22Rv1 (cell line): ENCODE data around the gene DUSP21.

Experiments
- ZFX ChIP-seq: fragments of 450-650 bp; IDR thresholded peaks from 2 replicates; pipeline ENCODE4 v1.6.1; 2017; ENCODE audit warnings: antibody characterized with exemption, borderline replicate concordance
- TF ChIP-seq, protein P1 (sequence below): fragments of 450-650 bp; IDR thresholded peaks from 2 replicates; pipeline ENCODE4 v1.5.1; 2017; ENCODE audit warnings: mild to moderate bottlenecking

DNA sequence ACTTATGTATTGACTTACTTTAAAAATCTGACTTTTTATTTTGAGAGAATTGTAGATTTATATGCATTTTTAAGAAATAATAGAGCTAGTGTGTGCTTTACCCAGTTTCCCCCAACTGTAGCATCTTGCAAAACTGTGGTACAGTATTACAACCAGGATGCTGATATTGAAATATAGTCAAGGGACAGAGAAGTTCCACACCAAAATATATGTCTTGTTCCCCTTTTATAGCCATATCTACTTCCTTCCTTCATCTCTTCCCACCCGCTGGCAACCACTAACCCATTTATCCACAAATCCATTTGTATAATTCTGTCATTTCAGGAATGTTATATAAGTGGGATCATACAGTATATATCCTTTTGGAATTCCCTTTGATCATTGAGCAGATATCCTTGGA lies 46.0 kb downstream of the DUSP21 start:
- TF ChIP-seq, protein P1, sequence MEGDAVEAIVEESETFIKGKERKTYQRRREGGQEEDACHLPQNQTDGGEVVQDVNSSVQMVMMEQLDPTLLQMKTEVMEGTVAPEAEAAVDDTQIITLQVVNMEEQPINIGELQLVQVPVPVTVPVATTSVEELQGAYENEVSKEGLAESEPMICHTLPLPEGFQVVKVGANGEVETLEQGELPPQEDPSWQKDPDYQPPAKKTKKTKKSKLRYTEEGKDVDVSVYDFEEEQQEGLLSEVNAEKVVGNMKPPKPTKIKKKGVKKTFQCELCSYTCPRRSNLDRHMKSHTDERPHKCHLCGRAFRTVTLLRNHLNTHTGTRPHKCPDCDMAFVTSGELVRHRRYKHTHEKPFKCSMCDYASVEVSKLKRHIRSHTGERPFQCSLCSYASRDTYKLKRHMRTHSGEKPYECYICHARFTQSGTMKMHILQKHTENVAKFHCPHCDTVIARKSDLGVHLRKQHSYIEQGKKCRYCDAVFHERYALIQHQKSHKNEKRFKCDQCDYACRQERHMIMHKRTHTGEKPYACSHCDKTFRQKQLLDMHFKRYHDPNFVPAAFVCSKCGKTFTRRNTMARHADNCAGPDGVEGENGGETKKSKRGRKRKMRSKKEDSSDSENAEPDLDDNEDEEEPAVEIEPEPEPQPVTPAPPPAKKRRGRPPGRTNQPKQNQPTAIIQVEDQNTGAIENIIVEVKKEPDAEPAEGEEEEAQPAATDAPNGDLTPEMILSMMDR = no peak
- no peak for TF ChIP-seq ZFX
